ENCODE measurements around the gene SMAD2. TPM values are rescaled to one million over a fixed set of nuclear protein-coding genes. Genes with fewer than 3 reads are reported as not detected.

SMAD2 gene
- total RNA-seq, 6 experiments from 2014 or later, result 31.2 to 46.1 (median 36.0) TPM

DNA sequence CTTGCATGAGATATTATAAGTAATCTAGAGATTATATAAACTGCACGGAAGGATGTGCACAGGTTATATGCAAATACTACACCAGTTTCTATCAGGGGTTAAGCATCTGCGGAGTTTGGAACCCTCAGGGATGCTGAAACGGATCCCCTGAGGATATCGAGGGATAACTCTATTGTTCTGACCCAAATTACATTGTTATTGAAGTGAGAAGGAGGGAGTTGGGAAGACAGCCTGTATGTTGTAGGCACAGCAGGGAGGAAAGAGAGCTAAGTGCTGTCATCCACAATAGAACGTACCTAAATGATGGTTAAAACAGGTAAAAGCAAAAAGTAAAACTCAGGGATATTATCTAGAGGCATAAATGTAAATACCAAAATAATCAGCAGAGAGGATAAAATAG is 44.6 kb upstream of the SMAD2 start:
- TF ChIP-seq POLR2A (IDR thresholded peaks at IDR 0.05), result no peak
- TF ChIP-seq, protein P1, sequence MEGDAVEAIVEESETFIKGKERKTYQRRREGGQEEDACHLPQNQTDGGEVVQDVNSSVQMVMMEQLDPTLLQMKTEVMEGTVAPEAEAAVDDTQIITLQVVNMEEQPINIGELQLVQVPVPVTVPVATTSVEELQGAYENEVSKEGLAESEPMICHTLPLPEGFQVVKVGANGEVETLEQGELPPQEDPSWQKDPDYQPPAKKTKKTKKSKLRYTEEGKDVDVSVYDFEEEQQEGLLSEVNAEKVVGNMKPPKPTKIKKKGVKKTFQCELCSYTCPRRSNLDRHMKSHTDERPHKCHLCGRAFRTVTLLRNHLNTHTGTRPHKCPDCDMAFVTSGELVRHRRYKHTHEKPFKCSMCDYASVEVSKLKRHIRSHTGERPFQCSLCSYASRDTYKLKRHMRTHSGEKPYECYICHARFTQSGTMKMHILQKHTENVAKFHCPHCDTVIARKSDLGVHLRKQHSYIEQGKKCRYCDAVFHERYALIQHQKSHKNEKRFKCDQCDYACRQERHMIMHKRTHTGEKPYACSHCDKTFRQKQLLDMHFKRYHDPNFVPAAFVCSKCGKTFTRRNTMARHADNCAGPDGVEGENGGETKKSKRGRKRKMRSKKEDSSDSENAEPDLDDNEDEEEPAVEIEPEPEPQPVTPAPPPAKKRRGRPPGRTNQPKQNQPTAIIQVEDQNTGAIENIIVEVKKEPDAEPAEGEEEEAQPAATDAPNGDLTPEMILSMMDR (IDR thresholded peaks at IDR 0.05), result no peak
- H3K4me3 ChIP-seq, result no peak overlapping the region
- no peaks in the 10 kb centered on the region for H3K36me3 ChIP-seq
- no peak overlapping the region for H3K27ac ChIP-seq
- 67% methylated on average over 5 of the region's 5 CpGs for WGBS (ENCODE audit: insufficient coverage, low coverage, low lambda C conversion rate, missing lambda C conversion rate)
- no peaks in the 10 kb centered on the region for H3K27me3 ChIP-seq
- no peak for DNase-seq
- no peaks in the 10 kb centered on the region for H3K4me1 ChIP-seq
- ATAC-seq, result no peak
- no peaks in the 10 kb centered on the region for H3K9me3 ChIP-seq
- intact Hi-C loops (cut with DNase I), result no loop called here

DNA sequence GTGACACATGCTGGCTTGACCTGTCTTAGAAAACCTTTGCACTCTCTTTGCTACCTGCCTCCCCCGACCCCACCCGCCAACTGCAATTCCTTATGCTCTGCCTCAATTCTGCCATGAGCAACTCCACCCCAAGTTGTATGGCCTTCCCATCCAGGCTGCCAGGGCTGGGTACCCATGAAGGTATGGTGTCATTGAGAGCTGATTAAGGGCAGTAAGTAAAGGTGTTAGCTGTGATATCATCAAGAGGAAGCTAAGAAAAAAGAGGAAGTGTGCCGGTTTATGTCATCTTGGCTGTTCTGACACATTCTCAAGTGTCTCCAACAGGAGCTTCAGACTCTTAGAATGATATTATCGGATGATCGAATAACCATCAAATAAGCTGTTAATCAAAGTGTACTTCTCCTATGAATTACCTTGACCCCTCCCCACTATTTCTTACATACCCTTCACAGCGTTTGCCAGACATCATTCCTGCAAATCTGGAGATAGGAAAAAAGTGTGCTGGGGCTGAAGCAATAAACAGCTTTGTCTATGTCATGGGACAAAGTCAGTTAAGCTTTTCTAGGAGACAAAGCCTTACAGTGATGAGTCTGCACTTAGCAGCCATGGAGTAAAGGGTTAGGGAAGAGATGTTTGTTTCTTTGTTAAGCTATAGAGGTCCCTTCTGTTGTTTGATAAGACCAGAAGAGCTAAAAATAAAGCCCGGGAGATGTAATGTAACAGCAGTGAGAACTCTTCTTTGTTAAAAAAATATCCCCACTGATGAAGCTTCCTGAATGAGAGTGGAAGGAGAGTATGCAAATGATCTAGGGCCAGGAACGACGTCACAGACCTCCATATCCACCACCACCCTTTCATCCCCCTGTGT is 40.4 kb upstream of the SMAD2 start:
- peak in 1 of 4 donors; percentile 18 for ATAC-seq
- Histone ChIP-seq H3K4me3 (no peak overlapping the region), H3K36me3 (no peaks in the 10 kb centered on the region), H3K4me1 (no peaks in the 10 kb centered on the region), H3K27ac (no peak overlapping the region), H3K9me3 (no peaks in the 10 kb centered on the region), H3K27me3 (no peaks in the 10 kb centered on the region)
- TF ChIP-seq, protein P1 (IDR thresholded peaks at IDR 0.05), result no peak
- TF ChIP-seq POLR2A (IDR thresholded peaks at IDR 0.05), result no peak
- 66% methylated on average over 9 of the region's 9 CpGs for WGBS (ENCODE audit: insufficient coverage, low coverage, low lambda C conversion rate, missing lambda C conversion rate)
- intact Hi-C loops (cut with DNase I), result no loop called here
- DNase-seq, result no peak

DNA sequence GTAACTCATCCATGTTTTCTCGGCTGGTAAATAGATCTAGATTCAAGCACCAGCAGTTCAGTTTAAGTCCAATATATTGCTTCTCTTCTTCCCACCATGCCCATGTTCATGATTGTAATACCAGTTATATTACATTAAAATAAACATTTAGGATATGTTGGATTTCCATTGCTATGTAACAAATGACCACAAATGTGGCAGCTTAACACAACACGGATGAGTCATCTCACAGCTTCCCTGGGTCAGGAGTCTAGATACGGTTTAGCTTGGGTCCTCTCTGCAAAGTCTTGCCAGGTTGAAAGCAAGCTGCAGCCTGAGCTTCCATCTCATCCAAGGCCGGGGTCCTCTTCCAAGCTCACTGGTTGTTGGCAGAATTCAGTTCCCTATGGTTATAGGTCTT is 39.4 kb upstream of the SMAD2 start:
- no peak for TF ChIP-seq POLR2A (IDR thresholded peaks at IDR 0.05)
- TF ChIP-seq, protein P1 (IDR thresholded peaks at IDR 0.05), result no peak
- H3K36me3 ChIP-seq, result no peaks in the 10 kb centered on the region
- H3K27me3 ChIP-seq, result no peaks in the 10 kb centered on the region
- H3K4me3 ChIP-seq, result no peak overlapping the region
- H3K9me3 ChIP-seq, result no peaks in the 10 kb centered on the region
- intact Hi-C loops (cut with DNase I), result no loop called here
- H3K4me1 ChIP-seq, result no peaks in the 10 kb centered on the region
- no peak for DNase-seq
- H3K27ac ChIP-seq, result no peak overlapping the region
- 71% methylated on average over 3 of the region's 4 CpGs for WGBS (ENCODE audit: insufficient coverage, low coverage, low lambda C conversion rate, missing lambda C conversion rate)
- ATAC-seq, result no peak

DNA sequence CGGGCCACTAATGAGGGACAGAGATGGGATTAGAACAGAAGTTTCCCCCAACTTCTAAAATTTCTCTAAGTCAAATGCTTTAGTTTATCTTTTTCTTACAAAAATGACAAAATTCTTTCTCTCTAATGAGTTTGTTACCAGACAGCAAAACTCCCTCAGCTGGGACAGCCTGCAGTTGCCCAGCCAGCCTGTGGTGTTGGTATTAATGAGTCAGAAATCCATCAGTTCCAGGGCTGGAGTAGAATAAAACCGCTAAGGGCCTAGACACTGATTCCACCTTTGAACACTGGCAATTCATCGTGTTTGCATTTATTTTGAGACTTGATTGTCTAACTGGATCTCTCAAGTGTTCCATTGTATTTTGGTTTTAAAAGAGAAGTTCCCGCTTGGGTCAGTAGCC is 38.3 kb upstream of the SMAD2 start:
- Histone ChIP-seq H3K36me3 (no peaks in the 10 kb centered on the region), H3K9me3 (no peaks in the 10 kb centered on the region), H3K27ac (no peak overlapping the region), H3K4me3 (no peak overlapping the region), H3K4me1 (no peaks in the 10 kb centered on the region), H3K27me3 (no peaks in the 10 kb centered on the region)
- DNase-seq, result no peak
- no peak for ATAC-seq
- intact Hi-C loops (cut with DNase I), result no loop called here
- TF ChIP-seq POLR2A (IDR thresholded peaks at IDR 0.05), result no peak
- TF ChIP-seq, protein P1 (IDR thresholded peaks at IDR 0.05), result no peak
- 86% methylated on average over 4 of the region's 4 CpGs for WGBS (ENCODE audit: insufficient coverage, low coverage, low lambda C conversion rate, missing lambda C conversion rate)

Data from right lobe of liver (tissue), 6 donors.